Activated CD8-positive, alpha-beta memory T cell treated with anti-CD3 and anti-CD28 coated beads for 24 hours (primary cell): ENCODE measurements around the gene IGSF9B.

Experiments used
- DNase-seq: peaks from one replicate; pipeline ENCODE4 v3.0.0-alpha.2; 2020

Gene IGSF9B

DNA sequence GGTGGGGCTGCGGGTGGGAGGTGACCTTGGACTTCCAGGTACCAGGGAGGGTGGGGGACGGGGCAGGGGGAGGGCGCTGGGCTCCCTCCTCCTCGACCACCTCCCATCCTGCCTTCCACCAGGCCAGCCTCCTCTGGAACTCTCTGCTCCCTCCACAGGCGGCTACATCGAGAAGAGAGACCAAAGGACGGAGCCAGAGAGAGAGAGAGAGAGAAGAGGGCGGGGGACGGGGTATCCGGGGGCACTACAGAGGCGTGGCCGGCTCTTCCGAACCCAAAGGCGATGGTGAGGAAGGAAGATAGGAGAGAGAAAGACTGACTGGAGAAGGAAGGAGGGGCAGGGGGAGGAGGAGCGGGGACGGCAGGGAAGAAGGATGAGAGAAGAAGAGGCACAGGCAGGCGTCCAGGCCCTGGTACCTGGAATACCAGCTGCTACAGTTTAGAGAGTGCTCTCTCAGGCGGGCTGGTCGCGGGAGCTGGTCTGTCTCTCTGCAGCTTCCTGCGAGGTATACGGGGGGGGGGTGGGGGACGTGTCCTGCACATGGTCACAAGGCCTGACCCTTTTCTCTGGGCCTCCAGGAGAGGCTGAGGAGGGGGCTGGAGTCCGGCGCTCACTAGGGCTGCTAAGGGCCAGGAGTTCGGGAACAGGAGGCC is 38.0 kb downstream of the IGSF9B start:
- no peak for DNase-seq

DNA sequence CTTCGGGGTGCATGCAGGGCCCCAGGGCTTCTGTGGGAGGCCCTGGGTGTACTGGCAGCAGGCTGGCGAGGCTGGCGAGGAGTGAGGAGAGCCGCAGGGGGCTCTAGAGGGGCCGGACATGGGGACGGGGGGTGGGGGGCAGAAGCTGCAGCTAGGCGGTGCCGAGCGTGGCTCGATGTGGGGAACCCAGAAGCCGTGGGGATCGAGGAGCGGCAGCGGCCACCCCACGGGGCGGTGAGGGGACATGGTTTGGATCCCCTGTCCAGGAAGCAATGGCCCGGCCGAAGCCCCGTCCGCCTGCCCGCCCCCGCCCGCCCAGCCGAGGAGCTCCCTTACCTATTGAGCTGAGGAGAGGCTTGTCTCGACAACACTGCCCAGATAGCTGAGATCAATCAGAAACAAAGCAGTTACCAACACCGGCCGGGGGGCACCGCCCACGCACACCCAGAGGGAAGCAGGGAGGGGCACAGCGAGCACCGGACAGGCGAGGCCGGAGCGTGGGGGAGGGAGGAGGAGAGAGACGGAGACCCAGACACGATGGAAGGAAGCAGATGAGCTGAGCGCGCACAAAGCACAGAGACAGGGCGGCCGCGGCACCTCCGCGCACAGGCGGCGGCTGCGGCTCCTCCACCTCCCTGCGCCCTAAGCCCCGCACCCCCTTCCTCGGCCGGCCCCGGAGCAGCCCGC is 38.7 kb downstream of the IGSF9B start:
- peak; percentile 60 for DNase-seq

DNA sequence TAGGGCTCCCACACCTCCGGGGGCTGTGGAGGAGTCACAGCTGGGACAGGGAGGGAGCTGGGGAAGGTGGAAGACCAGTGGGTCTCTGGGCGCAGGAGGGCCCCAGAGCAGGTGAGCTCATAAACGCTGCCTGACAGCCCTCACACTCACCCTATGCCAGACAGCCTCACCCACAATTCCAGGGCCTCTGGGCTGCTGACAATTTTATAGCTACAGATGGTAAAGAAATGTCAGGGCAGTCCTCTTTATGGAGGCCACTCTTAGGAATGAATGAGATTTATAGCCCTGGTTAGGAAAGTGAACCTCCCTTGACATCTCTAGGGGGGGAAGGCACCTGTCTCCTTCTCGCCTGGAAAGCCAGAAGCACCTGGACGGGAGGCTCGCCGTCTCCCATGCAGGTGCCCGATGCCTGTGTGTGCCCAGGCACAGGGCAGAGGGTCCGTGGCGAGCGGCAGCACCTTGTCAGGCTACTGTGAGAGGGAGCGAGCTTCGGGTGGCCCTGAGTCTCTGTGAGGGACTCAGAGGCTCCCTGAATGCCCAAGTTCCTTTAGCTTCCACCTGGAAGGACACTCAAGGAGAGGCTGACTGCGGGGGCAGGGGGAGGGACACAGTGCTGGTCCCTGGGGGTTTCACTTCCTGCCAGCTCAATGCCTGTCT is 39.9 kb downstream of the IGSF9B start:
- no peak for DNase-seq

DNA sequence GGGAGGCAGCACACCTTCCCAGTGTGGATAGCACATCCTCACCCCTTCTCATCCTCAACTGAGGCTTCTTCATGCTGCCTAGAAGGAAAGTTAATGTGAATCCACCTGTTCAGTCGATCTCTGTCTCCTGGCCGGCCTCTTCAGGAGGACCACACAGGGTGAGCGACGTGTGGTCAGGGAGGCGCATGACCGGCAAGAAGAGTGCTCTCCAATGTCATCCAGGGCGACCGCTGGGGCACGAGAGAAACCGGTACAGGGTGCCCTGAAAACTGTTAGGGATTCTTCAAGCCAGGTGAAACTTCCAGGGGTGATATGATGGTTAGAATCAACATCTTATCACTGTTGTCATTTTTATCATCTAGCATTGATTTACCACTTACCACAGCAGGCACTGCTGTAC is 43.0 kb downstream of the IGSF9B start:
- no peak for DNase-seq

DNA sequence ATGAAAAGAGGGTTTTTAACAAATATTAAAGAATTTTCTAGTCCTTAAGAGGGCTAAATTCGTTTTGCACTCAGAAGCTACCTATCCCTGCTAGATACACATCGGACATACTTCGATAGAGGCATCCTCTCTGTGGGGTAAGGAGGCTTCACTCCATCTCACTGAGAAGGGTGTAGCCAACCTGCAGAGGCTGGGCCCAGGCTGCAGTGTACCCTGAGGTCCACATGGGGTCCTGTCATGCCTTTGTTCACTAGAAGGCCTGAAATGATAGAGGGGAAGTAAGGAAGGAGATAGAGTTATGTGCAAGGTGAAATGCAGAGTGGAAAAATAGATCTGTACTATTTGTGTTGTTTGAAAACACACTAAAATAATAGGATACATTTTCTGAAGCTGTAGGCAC is 45.6 kb downstream of the IGSF9B start:
- no peak for DNase-seq

DNA sequence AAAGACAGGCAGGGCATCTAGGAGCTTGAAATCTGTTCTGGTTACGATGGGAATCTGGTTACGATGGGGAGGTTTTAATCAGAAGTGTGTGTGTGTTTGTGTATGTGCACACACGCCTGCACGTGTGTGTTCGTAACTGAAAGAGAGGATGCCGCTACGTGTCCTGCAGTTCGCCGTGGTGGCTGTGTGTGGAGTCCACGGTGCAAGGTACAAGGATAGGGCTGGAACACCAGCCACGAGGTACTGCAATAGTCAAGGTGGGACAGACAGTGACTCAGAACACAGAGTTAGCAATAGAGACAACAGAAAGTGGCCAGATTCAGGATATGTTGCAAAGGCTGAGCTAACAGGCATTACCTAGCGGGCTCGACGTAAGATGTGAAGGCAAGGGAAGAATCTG is 46.7 kb downstream of the IGSF9B start:
- no peak for DNase-seq

DNA sequence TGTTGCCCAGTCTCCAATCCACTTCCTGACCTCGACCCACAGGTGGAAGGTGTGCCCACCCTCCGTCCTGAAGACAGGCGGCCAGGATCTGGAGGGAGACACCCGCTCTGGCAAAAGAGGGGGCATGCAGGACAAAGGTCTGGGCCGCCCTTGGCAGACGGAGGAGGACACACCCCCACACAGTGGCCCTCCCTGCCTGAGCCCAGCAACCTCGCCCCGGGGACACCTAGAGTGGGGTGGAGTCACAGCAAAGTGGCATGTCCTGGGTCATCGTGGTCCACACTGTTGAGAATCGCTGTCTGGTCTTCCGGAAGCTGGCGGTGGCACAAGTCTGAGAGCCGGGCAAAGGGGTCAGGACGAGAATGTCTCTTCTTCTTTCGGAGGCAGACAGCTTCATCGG is 47.9 kb downstream of the IGSF9B start:
- no peak for DNase-seq

DNA sequence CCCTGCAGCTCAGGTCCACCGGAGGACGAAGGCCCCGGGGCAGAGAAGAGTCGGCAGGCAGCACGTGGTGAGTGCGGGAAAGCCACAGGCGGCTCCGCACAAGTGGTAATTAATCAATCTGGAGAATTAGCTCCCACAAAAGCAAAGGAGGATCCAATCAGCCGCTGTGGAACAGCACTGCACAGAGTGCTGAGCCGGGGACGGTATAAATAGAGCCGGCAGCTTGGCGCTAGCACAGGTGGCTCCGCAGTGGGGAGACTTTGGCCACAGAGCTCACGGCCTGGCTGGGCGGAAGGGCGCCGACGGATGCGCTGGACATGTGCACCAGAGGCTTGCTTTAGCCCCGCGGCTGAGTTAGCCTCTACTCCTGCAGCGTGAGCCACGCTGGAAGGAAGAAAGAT is 48.9 kb downstream of the IGSF9B start:
- no peak for DNase-seq

DNA sequence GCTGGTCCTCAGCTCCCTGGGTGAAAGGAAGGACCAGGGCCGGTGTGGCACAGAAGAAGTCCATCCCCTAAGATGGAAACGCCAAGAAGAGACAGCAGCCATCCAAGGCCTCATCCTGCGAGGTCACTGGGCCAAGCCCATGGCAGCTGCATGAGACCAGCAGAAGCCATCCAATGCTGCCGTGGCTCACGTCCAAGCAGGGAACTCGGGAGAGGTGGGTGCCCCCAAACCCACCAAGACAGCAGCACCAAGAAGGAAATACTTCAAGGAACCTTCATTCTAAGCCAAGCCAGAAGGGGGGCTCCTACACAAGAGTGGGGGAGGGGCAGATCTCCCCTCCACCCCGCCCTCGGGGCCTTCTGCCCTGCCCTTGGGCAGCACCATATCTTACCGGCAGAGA is 49.6 kb downstream of the IGSF9B start:
- no peak for DNase-seq

DNA sequence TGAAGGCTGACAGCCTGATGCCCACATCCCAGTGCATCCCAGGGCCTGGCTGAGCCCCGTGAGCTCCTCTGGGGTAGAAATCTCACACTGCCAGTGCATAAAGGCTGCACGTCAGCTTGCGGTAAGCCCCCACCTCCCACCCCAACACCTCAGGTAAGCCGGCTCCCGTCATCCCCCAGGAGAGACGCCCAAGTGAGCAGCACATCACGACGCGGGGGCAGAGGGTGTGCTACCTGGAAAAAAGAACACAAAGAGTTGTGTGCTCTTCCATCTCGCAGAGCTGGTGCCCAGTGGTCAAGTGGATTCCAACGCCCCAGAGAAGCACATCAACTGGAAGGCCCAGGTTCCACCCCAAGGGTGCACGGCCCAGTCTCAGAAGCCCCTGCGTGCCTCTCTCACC is 50.0 kb downstream of the IGSF9B start:
- DNase-seq: no peak

DNA sequence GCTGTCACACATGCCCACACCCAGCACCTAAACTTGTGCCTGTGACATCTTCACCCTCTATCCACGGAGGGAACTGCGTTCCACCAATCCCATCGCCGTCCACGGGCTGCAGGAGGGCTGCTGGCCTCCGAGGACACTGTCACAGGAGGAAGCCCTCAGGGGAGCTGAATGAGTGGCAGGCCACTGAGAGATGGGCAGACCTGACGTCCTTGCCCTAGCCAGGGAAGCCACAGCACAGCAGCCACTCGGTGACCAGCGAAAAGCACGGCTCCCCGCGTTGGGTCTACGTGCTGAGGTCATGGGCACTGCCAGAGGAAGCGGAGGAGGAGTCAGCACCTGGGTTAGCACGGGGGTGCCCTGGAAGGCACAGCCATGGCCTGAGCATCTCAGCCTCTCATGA is 50.5 kb downstream of the IGSF9B start:
- DNase-seq: no peak

DNA sequence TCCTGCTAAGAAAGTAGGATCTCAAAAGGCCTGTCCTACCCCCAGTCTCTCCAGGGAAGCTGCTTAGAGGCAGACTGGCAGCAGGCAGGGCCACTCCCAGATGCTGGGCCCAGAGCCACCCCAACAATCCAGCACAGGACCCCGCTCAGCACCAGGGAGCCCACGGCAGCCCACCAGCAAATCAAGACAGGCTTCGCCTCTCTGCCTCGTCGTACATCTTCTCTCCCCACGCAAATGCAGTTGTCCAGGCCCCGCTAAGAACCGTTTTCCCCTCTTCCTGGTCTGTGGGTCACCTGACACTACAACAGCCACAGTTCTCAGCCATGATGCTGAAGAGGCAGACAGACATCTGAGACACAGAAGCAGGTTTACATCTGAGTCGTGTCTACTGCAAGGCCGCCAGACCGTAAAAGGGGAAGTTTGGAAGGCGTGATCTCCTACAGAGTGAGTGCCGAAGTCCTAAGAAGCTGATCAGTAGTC is 51.1 kb downstream of the IGSF9B start:
- no peak for DNase-seq

DNA sequence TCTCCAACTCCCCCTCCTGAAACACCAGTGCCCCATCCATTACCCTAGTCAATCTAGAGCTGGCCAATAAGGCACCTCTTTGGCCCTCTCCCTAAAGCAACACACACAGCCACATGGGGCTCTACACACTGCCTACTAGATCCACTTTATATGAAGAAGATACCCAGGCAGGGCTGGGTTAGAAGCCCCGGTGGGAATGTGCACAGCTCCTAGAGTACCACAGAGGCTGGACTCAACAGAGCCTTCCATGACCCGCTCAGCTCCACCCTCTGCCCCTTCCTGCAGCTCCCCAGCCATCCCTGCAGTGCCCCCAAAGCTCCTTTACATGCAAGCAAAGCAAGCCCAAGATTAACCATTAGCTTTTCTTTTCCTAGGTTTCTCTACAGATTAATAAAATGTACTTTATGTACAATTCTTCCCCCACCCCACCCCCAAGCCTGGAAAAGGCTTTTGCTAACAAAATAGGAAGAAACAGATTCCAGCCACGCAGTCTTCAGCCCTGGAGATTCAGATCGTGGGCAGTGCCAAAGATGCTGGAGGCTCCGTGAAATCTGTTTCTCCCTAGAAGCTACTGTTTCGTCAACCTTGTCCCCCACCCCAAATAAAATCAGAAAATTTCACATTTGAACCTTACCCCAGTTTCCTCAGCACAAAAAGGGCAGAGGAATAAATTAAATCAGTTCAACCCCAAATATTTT is 51.8 kb downstream of the IGSF9B start:
- DNase-seq: no peak

DNA sequence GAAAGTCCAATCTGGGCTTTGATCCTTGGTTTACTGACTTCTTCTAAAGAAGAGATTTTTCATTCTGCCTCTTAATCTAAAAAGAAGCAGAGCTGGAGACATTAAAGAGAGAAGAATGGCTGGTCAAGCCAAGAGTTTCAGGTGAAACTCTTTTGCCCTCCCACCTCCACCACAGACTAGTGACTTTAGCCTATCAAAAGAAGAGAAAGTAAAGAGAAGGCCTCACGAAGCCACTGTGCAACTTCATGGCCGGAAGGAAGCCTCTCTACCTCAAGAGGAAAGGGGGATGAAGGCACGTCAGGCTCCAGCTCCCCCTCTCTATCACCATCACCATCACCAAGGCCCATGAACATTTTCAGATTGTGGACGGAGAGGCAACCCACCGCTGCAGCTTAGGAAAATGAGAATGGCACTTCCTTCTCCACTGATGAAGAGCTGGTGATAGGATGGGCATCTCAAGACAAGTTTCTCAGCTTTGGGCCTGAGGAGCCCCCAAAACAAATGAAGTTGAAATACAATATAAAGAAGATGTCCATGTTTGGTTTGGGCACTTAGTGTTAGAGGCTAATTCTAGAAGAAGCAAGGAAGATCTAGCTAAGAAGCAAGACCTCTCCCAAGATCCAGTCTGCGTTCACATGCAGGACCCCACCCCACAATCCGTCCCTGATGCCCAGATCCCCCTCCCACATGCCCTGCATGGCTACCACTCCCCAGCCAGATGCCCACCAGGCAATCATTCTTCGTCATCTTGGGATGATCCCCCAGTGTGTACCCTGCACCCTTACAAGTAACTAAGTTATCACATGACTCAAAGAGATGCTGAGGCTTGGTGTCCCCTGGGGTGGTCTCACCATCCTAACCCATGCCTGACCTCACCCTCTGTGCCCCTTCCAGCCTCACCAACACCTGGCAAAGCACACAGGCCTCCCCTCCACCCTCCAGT is 52.6 kb downstream of the IGSF9B start:
- DNase-seq: no peak

DNA sequence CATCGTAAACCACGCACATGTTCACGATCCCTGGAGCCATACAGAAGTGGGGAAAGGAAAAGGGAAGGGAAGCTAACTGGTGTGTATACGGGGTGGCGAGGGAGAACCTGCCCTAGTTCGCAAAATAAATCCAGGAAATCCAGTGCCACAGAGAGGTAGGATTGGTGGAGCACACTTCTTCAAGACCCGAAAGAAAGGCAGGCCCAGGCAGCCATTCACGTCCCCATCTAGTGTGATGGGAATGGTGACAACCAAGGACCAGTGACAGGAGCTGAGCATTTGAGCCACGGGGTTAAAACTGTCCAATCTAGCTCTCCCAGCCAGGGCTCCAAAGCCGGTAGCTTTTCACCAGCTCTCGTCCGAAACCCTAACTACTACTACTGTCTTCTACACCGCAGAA is 53.7 kb downstream of the IGSF9B start:
- peak; percentile 47 for DNase-seq

DNA sequence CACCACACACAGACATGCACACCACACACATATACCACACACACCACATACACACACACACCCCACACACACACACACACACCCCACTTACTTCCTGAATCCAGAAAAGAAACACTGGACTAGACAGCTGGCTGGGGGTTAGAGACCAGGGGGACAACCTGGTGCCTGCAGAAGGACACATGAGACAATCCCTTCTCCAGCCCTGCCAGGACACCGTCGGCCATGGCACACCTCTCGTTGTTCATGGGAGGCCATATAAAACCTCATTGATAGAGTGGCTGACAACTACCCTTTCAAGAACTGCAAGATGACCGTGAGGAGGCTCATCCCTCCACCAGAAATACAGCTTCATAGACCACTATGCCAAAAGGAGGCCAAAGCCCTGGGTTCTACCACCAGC is 54.3 kb downstream of the IGSF9B start:
- DNase-seq: peak; percentile 46

DNA sequence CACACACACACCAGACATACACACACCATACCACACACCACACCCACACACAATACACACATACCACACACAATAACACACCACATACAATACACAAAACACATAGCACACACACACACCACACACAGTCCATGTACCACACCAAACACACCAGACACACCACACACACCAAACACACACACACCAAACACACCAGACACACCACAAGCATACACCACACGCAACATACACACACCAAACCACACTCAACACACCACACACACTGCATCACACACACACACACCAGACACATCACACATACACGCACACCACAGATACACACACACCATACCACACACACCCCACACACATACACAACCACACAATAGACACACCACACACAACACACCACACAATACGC is 54.8 kb downstream of the IGSF9B start:
- DNase-seq: peak; percentile 30

DNA sequence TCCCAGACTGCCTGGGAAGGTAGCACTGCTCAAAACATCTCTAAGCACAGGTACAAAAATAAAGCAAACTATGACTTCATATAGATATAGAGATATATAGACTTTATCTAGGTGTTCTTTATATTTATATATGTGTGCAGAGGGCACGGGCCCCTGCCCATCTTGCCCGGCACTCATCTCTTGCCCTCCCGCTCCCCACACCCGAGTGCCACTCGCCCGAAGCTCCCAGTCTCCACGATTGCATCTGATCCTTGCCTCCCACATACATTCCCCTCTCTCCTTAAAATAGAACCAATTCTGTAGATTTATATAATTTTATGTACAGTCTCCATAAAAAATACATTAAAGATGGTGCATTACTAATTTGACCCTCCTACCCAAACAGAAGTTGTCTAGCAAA is 55.5 kb downstream of the IGSF9B start:
- no peak for DNase-seq

DNA sequence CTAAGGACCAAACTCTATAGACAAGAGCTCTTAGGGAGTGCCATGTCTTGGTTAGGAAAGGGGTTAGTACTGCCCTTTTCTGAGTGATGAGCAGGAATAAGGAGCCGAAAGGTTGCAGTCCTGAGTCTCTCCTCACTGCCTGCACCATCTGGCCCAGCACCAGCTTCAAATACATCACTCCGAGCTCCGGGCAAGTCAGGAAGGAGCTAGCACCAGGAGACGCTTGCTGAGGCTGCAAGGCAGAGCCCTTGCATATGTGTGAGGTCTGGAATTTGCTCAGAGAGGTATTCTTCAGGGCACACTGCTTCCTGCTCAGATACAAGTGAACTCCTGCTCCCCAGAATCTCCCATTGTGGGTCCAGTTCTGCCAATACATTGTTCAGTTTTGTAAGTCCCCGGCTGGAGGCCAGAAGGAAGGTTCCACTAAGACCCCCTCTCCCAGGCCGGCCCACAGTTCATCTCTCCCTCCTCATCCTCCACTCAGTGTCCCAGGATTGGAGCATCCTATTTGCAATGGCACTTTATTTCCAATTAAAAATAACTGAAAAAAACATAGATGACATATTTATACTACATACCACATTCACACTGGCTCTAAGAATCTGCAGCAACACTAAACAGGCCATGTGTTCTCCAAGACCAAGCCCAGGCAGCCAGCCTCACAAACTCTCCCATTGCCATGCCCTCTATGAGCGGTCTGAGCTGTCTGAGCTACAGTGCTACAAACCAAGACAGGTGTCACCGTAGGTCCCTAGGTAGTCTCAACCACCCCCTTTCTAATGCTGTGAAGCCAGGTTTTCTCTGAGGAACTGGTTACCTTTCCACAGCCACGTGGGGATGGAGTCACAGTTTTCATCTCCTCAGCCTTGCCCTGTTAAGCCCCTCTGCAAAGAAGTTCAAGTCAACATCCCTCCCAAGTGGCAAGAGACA is 56.3 kb downstream of the IGSF9B start:
- DNase-seq: peak; percentile 21

DNA sequence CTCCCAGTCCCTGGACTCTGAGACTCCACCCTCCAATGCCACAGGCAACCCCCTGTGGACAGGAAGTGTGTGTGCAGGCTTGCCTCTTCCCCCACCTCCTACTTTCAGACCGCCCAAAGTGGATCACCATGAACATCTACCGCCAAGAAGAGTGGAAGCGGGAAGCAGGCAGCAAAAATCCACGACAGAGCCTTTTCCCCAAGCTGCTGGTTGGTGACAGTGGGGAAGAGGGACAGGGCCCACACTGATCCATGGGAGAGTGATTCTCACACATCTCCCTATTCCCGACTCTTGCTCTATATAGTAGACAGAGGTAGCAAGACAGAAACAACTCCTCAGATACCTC is 58.0 kb downstream of the IGSF9B start:
- DNase-seq: peak; percentile 43

DNA sequence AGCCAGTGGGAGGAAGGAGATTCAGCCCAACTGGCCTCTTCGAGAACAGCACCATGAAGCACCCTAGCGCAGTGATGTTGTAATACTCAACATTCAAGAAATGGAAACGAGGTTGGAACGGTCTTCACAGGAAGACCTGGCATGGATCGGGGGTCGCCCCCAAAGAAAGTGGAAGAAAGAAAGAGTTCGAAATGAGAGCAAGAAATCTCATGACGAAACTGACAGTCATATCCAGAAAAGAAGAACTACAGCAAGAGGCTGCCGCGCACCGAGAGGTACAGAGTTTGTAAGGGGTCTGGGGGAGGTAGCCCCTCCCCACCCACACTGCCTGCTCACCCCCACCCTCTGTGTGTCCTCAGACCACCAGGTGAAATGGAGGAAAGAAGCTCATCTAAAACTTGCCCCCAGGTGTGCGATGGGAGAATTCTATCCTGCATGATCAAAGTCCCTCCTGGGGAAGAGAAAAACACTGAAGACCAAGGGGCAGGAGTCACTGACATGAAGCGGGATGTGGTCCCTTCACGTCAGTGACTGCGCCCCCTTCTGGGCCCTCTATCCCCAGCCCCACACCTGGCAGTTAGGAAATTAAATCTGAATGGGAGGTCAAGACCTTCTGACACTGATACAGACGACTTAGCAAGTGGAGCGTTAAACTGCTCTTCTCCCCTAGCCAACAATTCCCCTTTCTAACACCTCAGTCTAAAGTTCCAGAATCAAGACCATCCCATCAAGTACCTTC is 58.6 kb downstream of the IGSF9B start:
- peak; percentile 46 for DNase-seq
